ENCODE measurements around the gene PTGFRN. TPM values are rescaled to one million over a fixed set of nuclear protein-coding genes. Genes with fewer than 3 reads are reported as not detected.
"Not testable (repeated sequence)": the region's sequence is repeated elsewhere in the genome, so short reads cannot be mapped to it uniquely, and the experiment has no call there.

The PTGFRN gene
- total RNA-seq, 1 donor from 2014 or later = 53.2 TPM

DNA sequence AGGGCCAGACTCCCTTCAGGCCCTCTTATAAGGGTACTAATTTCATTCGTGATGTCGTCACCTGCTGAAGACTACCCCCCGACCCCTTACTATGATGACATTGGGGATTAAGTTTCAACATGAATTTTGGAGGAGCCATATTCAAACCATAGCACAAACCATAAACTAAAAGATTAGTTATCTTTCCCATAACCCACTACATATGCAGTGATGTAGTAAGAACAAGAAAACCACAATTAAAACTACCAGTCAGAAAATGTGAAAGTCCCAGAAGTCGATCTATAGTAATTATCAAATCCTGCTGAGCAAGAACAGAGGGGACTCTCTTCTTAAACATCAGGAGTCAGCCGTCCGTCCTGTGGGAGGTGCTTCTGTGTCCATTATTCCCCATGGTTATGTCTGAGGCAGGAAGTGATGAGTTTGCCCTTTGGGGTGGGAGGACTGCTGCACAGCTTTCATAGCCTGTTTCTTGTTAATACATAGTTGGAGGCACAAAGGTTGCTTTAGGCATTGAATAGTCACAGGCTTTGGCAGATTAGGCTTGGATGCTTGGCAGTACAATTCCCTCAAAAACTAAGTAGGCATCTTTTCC, 35.9 kb upstream of the PTGFRN start:
- peak overlapping the region; percentile 27 for H3K27ac Mint-ChIP-seq
- Histone ChIP-seq H3F3A (ENCODE audit: low read depth) (peaks cover 9% of the 10 kb centered on the region), H3K4me2 (no peak overlapping the region), H2AFZ (replicated peaks) (peak overlapping the region; percentile 61), H3K79me2 (ENCODE audit: low read depth) (no peaks in the 10 kb centered on the region), H3K4me1 (peaks cover 25% of the 10 kb centered on the region), H3K27ac (no peak overlapping the region), H3K4me3 (no peak overlapping the region), H3K9ac (no peak overlapping the region), H3K9me3 (ENCODE audit: low read depth) (no peaks in the 10 kb centered on the region), H3K36me3 (no peaks in the 10 kb centered on the region), H3K27me3 (no peaks in the 10 kb centered on the region), H4K20me1 (ENCODE audit: low read depth) (no peaks in the 10 kb centered on the region)
- H3K4me3 Mint-ChIP-seq = no peak overlapping the region
- H3K4me1 Mint-ChIP-seq = peaks cover 13% of the 10 kb centered on the region
- DNase-seq (ENCODE audit: low spot score) = no peak
- H3K9me3 Mint-ChIP-seq = no peaks in the 10 kb centered on the region
- H3K27me3 Mint-ChIP-seq (ENCODE audit: insufficient read depth, low read depth) = peaks cover 8% of the 10 kb centered on the region
- no peaks in the 10 kb centered on the region for H3K36me3 Mint-ChIP-seq
- TF ChIP-seq EZH2phosphoT487 (IDR thresholded peaks at IDR 0.05) = no peak
- TF ChIP-seq EZH2 (IDR thresholded peaks at IDR 0.05) = no peak
- TF ChIP-seq, protein P1, sequence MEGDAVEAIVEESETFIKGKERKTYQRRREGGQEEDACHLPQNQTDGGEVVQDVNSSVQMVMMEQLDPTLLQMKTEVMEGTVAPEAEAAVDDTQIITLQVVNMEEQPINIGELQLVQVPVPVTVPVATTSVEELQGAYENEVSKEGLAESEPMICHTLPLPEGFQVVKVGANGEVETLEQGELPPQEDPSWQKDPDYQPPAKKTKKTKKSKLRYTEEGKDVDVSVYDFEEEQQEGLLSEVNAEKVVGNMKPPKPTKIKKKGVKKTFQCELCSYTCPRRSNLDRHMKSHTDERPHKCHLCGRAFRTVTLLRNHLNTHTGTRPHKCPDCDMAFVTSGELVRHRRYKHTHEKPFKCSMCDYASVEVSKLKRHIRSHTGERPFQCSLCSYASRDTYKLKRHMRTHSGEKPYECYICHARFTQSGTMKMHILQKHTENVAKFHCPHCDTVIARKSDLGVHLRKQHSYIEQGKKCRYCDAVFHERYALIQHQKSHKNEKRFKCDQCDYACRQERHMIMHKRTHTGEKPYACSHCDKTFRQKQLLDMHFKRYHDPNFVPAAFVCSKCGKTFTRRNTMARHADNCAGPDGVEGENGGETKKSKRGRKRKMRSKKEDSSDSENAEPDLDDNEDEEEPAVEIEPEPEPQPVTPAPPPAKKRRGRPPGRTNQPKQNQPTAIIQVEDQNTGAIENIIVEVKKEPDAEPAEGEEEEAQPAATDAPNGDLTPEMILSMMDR (IDR thresholded peaks at IDR 0.05) = no peak

DNA sequence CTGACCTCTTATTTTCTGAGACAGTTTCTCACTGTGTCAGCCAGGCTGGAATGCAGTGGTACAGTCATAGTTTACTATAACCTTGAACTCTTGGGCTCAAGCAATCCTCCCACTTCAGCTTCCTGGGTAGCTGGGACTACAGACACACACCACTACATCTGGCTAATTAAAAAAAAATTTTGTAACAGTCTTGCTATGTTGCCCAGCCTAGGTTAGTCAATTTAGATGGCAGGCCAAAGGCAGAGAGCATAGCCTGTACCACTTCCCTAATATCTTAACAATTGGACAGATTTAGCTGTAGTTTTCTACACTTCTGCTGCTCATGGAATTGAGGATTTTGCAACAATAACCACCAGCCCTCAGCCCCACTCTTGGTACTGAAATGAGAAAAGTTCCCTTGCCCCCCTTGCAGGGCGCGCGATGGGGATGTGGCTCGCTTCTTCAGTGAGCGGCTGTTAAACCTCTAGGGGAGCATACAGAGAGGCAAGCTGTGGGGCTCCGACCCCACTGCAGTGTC, 34.9 kb upstream of the PTGFRN start:
- no peak overlapping the region for H2AFZ ChIP-seq (replicated peaks)
- peaks cover 35% of the 10 kb centered on the region for H3K4me1 ChIP-seq
- no peaks in the 10 kb centered on the region for H3K36me3 Mint-ChIP-seq
- H3K4me3 Mint-ChIP-seq = no peak overlapping the region
- peaks cover 8% of the 10 kb centered on the region for H3K27me3 Mint-ChIP-seq (ENCODE audit: insufficient read depth, low read depth)
- H3K27me3 ChIP-seq = no peaks in the 10 kb centered on the region
- no peaks in the 10 kb centered on the region for H4K20me1 ChIP-seq (ENCODE audit: low read depth)
- H3K9me3 Mint-ChIP-seq = no peaks in the 10 kb centered on the region
- H3K9me3 ChIP-seq (ENCODE audit: low read depth) = no peaks in the 10 kb centered on the region
- peak overlapping the region; percentile 9 for H3K27ac Mint-ChIP-seq
- H3K4me2 ChIP-seq = no peak overlapping the region
- H3K4me3 ChIP-seq = no peak overlapping the region
- peaks cover 13% of the 10 kb centered on the region for H3K4me1 Mint-ChIP-seq
- TF ChIP-seq, protein P1 (IDR thresholded peaks at IDR 0.05) = no peak
- TF ChIP-seq EZH2phosphoT487 (IDR thresholded peaks at IDR 0.05) = no peak
- TF ChIP-seq EZH2 (IDR thresholded peaks at IDR 0.05) = no peak
- DNase-seq (ENCODE audit: low spot score) = no peak
- H3K36me3 ChIP-seq = no peaks in the 10 kb centered on the region
- H3K27ac ChIP-seq = no peak overlapping the region
- no peak overlapping the region for H3K9ac ChIP-seq
- H3F3A ChIP-seq (ENCODE audit: low read depth) = peaks cover 19% of the 10 kb centered on the region
- no peaks in the 10 kb centered on the region for H3K79me2 ChIP-seq (ENCODE audit: low read depth)

- no peaks in the 10 kb centered on the region for H3K36me3 ChIP-seq
- Mint-ChIP-seq H3K27me3 (ENCODE audit: insufficient read depth, low read depth) (peaks cover 4% of the 10 kb centered on the region), H3K4me3 (no peak overlapping the region), H3K9me3 (no peaks in the 10 kb centered on the region), H3K36me3 (no peaks in the 10 kb centered on the region), H3K4me1 (peaks cover 13% of the 10 kb centered on the region), H3K27ac (no peak overlapping the region)
- no peaks in the 10 kb centered on the region for H3K9me3 ChIP-seq (ENCODE audit: low read depth)
- no peaks in the 10 kb centered on the region for H3K79me2 ChIP-seq (ENCODE audit: low read depth)
- peaks cover 38% of the 10 kb centered on the region for H3K4me1 ChIP-seq
- TF ChIP-seq EZH2phosphoT487 (IDR thresholded peaks at IDR 0.05) (no peak), EZH2 (IDR thresholded peaks at IDR 0.05) (no peak)
- TF ChIP-seq, protein P1 (IDR thresholded peaks at IDR 0.05) = no peak
- H3K4me3 ChIP-seq = no peak overlapping the region
- H3F3A ChIP-seq (ENCODE audit: low read depth) = peaks cover 22% of the 10 kb centered on the region
- no peaks in the 10 kb centered on the region for H3K27me3 ChIP-seq
- no peak for DNase-seq (ENCODE audit: low spot score)
- H4K20me1 ChIP-seq (ENCODE audit: low read depth) = no peaks in the 10 kb centered on the region
- H3K9ac ChIP-seq = no peak overlapping the region
- no peak overlapping the region for H3K4me2 ChIP-seq
- no peak overlapping the region for H2AFZ ChIP-seq (replicated peaks)
- no peak overlapping the region for H3K27ac ChIP-seq
These were observed 34.3 kb upstream of the PTGFRN start for GRCh38 chr1:116875391-116875790.

- H3K36me3 ChIP-seq; H3K4me3 ChIP-seq; H3K79me2 ChIP-seq (ENCODE audit: low read depth); H2AFZ ChIP-seq (replicated peaks); DNase-seq (ENCODE audit: low spot score); H3K27me3 ChIP-seq; H3K9me3 ChIP-seq (ENCODE audit: low read depth); H3K4me3 Mint-ChIP-seq; H3K9me3 Mint-ChIP-seq; H3K27me3 Mint-ChIP-seq (ENCODE audit: insufficient read depth, low read depth); H3K4me2 ChIP-seq; H3K27ac Mint-ChIP-seq; H3K9ac ChIP-seq; H3K27ac ChIP-seq; H4K20me1 ChIP-seq (ENCODE audit: low read depth); H3K36me3 Mint-ChIP-seq: not testable (repeated sequence)
- peaks cover 38% of the 10 kb centered on the region for H3K4me1 ChIP-seq
- H3F3A ChIP-seq (ENCODE audit: low read depth) = peaks cover 22% of the 10 kb centered on the region
- peaks cover 13% of the 10 kb centered on the region for H3K4me1 Mint-ChIP-seq
These were observed 33.8 kb upstream of the PTGFRN start for GRCh38 chr1:116875946-116876345.
